ENCODE data around the gene PTPRM. TPM values are rescaled to one million over a fixed set of nuclear protein-coding genes. Genes with fewer than 3 reads are reported as not detected.

PTPRM gene
- total and polyA plus RNA-seq, 2 experiments from 2014 or later: 1.6 to 5.3 TPM

GRCh38 chr18:8069708-8070107 is 502.6 kb downstream of the PTPRM start:
- Histone ChIP-seq H3K4me1 (ENCODE audit: insufficient read depth) (peaks cover 31% of the 10 kb centered on the region), H3F3A (replicated peaks; ENCODE audit: low read depth) (no peaks in the 10 kb centered on the region), H4K20me1 (replicated peaks; ENCODE audit: insufficient read depth) (no peaks in the 10 kb centered on the region), H3K79me2 (replicated peaks; ENCODE audit: insufficient read depth) (no peaks in the 10 kb centered on the region), H3K36me3 (ENCODE audit: insufficient read depth) (no peaks in the 10 kb centered on the region), H3K9me2 (ENCODE audit: insufficient read depth) (no peaks in the 10 kb centered on the region), H3K27ac (ENCODE audit: low read depth) (no peak overlapping the region), H3K4me3 (no peak overlapping the region), H3K27me3 (ENCODE audit: insufficient read depth) (no peaks in the 10 kb centered on the region), H2AFZ (no peak overlapping the region), H3K4me2 (no peak overlapping the region)
- Mint-ChIP-seq H3K9me3 (no peaks in the 10 kb centered on the region; the same call in 2 of the 3 replicates), H3K27ac (no peak overlapping the region), H3K27me3 (ENCODE audit: insufficient read depth, low read depth, poor library complexity) (no peaks in the 10 kb centered on the region), H3K4me3 (no peak overlapping the region), H3K4me1 (peaks cover 34% of the 10 kb centered on the region), H3K36me3 (ENCODE audit: low read depth) (peaks cover 3% of the 10 kb centered on the region; the same call in 1 of the 3 replicates)
- no peak for ATAC-seq
- no peak for DNase-seq (ENCODE audit: low spot score)
- TF ChIP-seq, protein P1, sequence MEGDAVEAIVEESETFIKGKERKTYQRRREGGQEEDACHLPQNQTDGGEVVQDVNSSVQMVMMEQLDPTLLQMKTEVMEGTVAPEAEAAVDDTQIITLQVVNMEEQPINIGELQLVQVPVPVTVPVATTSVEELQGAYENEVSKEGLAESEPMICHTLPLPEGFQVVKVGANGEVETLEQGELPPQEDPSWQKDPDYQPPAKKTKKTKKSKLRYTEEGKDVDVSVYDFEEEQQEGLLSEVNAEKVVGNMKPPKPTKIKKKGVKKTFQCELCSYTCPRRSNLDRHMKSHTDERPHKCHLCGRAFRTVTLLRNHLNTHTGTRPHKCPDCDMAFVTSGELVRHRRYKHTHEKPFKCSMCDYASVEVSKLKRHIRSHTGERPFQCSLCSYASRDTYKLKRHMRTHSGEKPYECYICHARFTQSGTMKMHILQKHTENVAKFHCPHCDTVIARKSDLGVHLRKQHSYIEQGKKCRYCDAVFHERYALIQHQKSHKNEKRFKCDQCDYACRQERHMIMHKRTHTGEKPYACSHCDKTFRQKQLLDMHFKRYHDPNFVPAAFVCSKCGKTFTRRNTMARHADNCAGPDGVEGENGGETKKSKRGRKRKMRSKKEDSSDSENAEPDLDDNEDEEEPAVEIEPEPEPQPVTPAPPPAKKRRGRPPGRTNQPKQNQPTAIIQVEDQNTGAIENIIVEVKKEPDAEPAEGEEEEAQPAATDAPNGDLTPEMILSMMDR (conservative IDR thresholded peaks at IDR 0.05; ENCODE audit: low read depth in 2 of 2): no peak
- TF ChIP-seq NANOG (IDR thresholded peaks at IDR 0.05; ENCODE audit: borderline replicate concordance) (no peak), EZH2phosphoT487 (IDR thresholded peaks at IDR 0.05; ENCODE audit: unreplicated experiment) (no peak)
- TF ChIP-seq, protein P2, sequence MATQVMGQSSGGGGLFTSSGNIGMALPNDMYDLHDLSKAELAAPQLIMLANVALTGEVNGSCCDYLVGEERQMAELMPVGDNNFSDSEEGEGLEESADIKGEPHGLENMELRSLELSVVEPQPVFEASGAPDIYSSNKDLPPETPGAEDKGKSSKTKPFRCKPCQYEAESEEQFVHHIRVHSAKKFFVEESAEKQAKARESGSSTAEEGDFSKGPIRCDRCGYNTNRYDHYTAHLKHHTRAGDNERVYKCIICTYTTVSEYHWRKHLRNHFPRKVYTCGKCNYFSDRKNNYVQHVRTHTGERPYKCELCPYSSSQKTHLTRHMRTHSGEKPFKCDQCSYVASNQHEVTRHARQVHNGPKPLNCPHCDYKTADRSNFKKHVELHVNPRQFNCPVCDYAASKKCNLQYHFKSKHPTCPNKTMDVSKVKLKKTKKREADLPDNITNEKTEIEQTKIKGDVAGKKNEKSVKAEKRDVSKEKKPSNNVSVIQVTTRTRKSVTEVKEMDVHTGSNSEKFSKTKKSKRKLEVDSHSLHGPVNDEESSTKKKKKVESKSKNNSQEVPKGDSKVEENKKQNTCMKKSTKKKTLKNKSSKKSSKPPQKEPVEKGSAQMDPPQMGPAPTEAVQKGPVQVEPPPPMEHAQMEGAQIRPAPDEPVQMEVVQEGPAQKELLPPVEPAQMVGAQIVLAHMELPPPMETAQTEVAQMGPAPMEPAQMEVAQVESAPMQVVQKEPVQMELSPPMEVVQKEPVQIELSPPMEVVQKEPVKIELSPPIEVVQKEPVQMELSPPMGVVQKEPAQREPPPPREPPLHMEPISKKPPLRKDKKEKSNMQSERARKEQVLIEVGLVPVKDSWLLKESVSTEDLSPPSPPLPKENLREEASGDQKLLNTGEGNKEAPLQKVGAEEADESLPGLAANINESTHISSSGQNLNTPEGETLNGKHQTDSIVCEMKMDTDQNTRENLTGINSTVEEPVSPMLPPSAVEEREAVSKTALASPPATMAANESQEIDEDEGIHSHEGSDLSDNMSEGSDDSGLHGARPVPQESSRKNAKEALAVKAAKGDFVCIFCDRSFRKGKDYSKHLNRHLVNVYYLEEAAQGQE (IDR thresholded peaks at IDR 0.05; ENCODE audit: unreplicated experiment): no peak

DNA sequence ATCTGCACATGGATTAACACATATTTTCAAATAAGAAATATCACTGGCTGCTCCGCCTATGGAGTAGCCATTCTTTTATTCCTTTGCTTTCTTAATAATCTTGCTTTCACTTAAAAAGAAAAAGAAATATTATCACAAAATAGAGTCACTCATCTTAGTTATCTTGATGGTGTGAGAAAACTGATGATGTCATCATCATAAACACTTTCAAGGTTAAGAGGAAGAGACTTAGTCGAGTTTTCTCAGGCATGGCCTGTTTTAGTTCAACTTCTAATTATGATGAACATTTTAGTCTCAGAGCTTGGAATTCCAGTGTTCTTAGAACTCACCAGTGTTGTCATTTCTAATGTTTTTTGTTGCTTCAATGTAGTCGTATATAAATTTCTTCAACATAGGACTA is 506.1 kb downstream of the PTPRM start:
- Histone ChIP-seq H3K4me1 (ENCODE audit: insufficient read depth) (no peaks in the 10 kb centered on the region), H3K79me2 (replicated peaks; ENCODE audit: insufficient read depth) (no peaks in the 10 kb centered on the region), H3K27ac (ENCODE audit: low read depth) (no peak overlapping the region), H2AFZ (no peak overlapping the region), H3F3A (replicated peaks; ENCODE audit: low read depth) (no peaks in the 10 kb centered on the region), H3K36me3 (ENCODE audit: insufficient read depth) (no peaks in the 10 kb centered on the region), H3K4me3 (no peak overlapping the region), H3K27me3 (ENCODE audit: insufficient read depth) (no peaks in the 10 kb centered on the region), H4K20me1 (replicated peaks; ENCODE audit: insufficient read depth) (no peaks in the 10 kb centered on the region), H3K9me2 (ENCODE audit: insufficient read depth) (no peaks in the 10 kb centered on the region), H3K4me2 (no peak overlapping the region)
- Mint-ChIP-seq H3K9me3 (no peaks in the 10 kb centered on the region; the same call in 2 of the 3 replicates), H3K4me1 (peaks cover 5% of the 10 kb centered on the region), H3K27ac (no peak overlapping the region), H3K36me3 (ENCODE audit: low read depth) (peaks cover 3% of the 10 kb centered on the region; the same call in 1 of the 3 replicates), H3K4me3 (no peak overlapping the region), H3K27me3 (ENCODE audit: insufficient read depth, low read depth, poor library complexity) (no peaks in the 10 kb centered on the region)
- ATAC-seq (no peak), DNase-seq (ENCODE audit: low spot score) (no peak)
- TF ChIP-seq, protein P3, sequence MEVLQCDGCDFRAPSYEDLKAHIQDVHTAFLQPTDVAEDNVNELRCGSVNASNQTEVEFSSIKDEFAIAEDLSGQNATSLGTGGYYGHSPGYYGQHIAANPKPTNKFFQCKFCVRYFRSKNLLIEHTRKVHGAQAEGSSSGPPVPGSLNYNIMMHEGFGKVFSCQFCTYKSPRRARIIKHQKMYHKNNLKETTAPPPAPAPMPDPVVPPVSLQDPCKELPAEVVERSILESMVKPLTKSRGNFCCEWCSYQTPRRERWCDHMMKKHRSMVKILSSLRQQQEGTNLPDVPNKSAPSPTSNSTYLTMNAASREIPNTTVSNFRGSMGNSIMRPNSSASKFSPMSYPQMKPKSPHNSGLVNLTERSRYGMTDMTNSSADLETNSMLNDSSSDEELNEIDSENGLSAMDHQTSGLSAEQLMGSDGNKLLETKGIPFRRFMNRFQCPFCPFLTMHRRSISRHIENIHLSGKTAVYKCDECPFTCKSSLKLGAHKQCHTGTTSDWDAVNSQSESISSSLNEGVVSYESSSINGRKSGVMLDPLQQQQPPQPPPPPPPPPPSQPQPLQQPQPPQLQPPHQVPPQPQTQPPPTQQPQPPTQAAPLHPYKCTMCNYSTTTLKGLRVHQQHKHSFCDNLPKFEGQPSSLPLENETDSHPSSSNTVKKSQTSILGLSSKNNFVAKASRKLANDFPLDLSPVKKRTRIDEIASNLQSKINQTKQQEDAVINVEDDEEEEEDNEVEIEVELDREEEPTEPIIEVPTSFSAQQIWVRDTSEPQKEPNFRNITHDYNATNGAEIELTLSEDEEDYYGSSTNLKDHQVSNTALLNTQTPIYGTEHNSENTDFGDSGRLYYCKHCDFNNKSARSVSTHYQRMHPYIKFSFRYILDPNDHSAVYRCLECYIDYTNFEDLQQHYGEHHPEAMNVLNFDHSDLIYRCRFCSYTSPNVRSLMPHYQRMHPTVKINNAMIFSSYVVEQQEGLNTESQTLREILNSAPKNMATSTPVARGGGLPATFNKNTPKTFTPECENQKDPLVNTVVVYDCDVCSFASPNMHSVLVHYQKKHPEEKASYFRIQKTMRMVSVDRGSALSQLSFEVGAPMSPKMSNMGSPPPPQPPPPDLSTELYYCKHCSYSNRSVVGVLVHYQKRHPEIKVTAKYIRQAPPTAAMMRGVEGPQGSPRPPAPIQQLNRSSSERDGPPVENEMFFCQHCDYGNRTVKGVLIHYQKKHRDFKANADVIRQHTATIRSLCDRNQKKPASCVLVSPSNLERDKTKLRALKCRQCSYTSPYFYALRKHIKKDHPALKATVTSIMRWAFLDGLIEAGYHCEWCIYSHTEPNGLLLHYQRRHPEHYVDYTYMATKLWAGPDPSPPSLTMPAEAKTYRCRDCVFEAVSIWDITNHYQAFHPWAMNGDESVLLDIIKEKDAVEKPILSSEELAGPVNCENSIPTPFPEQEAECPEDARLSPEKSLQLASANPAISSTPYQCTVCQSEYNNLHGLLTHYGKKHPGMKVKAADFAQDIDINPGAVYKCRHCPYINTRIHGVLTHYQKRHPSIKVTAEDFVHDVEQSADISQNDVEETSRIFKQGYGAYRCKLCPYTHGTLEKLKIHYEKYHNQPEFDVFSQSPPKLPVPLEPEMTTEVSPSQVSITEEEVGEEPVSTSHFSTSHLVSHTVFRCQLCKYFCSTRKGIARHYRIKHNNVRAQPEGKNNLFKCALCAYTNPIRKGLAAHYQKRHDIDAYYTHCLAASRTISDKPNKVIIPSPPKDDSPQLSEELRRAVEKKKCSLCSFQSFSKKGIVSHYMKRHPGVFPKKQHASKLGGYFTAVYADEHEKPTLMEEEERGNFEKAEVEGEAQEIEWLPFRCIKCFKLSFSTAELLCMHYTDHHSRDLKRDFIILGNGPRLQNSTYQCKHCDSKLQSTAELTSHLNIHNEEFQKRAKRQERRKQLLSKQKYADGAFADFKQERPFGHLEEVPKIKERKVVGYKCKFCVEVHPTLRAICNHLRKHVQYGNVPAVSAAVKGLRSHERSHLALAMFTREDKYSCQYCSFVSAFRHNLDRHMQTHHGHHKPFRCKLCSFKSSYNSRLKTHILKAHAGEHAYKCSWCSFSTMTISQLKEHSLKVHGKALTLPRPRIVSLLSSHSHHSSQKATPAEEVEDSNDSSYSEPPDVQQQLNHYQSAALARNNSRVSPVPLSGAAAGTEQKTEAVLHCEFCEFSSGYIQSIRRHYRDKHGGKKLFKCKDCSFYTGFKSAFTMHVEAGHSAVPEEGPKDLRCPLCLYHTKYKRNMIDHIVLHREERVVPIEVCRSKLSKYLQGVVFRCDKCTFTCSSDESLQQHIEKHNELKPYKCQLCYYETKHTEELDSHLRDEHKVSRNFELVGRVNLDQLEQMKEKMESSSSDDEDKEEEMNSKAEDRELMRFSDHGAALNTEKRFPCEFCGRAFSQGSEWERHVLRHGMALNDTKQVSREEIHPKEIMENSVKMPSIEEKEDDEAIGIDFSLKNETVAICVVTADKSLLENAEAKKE (CRISPR knock-in tag; IDR thresholded peaks at IDR 0.05): no peak
- TF ChIP-seq ETS1 (IDR thresholded peaks at IDR 0.05) (no peak), EZH2 (IDR thresholded peaks at IDR 0.05; ENCODE audit: low read depth, unreplicated experiment) (no peak), NANOG (IDR thresholded peaks at IDR 0.05; ENCODE audit: borderline replicate concordance) (no peak), ZNF331 (CRISPR knock-in tag; IDR thresholded peaks at IDR 0.05; ENCODE audit: low read depth) (no peak), ZNF114 (CRISPR knock-in tag; IDR thresholded peaks at IDR 0.05) (no peak)
